HUES48 (cell line): ENCODE results near the gene TRIM17.

Experiments used
- H3K27ac ChIP-seq: one replicate; pipeline ENCODE4 v1.7.0; 2013; ENCODE audit warnings: low read depth, low read length, inconsistent platforms
- H3K27me3 ChIP-seq: 2 replicates; pipeline ENCODE4 v1.6.1; 2013; ENCODE audit warnings: mild to moderate bottlenecking, low read length; ENCODE audit not compliant: control insufficient read depth, insufficient read depth
- H3K36me3 ChIP-seq: 2 replicates; pipeline ENCODE4 v1.6.1; 2013; ENCODE audit warnings: low read length; ENCODE audit not compliant: control insufficient read depth, insufficient read depth
- H3K4me1 ChIP-seq: 2 replicates; pipeline ENCODE4 v1.6.1; 2013; ENCODE audit warnings: mild to moderate bottlenecking, low read length; ENCODE audit not compliant: control insufficient read depth, insufficient read depth
- H3K4me3 ChIP-seq: 2 replicates; pipeline ENCODE4 v1.5.1; 2013; ENCODE audit warnings: mild to moderate bottlenecking, low read depth, low read length
- H3K9ac ChIP-seq: 2 replicates; pipeline ENCODE4 v1.6.1; 2013; ENCODE audit warnings: mild to moderate bottlenecking, low read depth, low read length, moderate library complexity
- H3K9me3 ChIP-seq: 2 replicates; pipeline ENCODE4 v1.6.1; 2013; ENCODE audit warnings: low read length; ENCODE audit not compliant: control insufficient read depth, insufficient read depth

The TRIM17 gene

GRCh38 chr1:228370439-228370940 lies 46.2 kb downstream of the TRIM17 start:
- Histone ChIP-seq H3K36me3 (no peaks in the 10 kb centered on the region), H3K4me1 (no peaks in the 10 kb centered on the region), H3K9me3 (no peaks in the 10 kb centered on the region), H3K27me3 (no peaks in the 10 kb centered on the region), H3K9ac (no peak overlapping the region), H3K4me3 (no peak overlapping the region), H3K27ac (no peak overlapping the region)

GRCh38 chr1:228369608-228370438 lies 46.8 kb downstream of the TRIM17 start:
- Histone ChIP-seq H3K9me3 (no peaks in the 10 kb centered on the region), H3K9ac (no peak overlapping the region), H3K4me1 (no peaks in the 10 kb centered on the region), H3K27ac (no peak overlapping the region), H3K4me3 (no peak overlapping the region), H3K36me3 (no peaks in the 10 kb centered on the region), H3K27me3 (no peaks in the 10 kb centered on the region)

- Histone ChIP-seq H3K27ac (no peak overlapping the region), H3K4me1 (no peaks in the 10 kb centered on the region), H3K27me3 (no peaks in the 10 kb centered on the region), H3K36me3 (no peaks in the 10 kb centered on the region), H3K9me3 (no peaks in the 10 kb centered on the region), H3K4me3 (no peak overlapping the region), H3K9ac (no peak overlapping the region)
Measured at GRCh38 chr1:228368801-228369607, 47.7 kb downstream of the TRIM17 start.

GRCh38 chr1:228367798-228368791 lies 48.6 kb downstream of the TRIM17 start:
- Histone ChIP-seq H3K9me3 (no peaks in the 10 kb centered on the region), H3K27me3 (no peaks in the 10 kb centered on the region), H3K4me3 (no peak overlapping the region), H3K9ac (no peak overlapping the region), H3K27ac (no peak overlapping the region), H3K4me1 (no peaks in the 10 kb centered on the region), H3K36me3 (no peaks in the 10 kb centered on the region)

GRCh38 chr1:228366866-228367741 lies 49.6 kb downstream of the TRIM17 start:
- Histone ChIP-seq H3K4me3 (no peak overlapping the region), H3K4me1 (no peaks in the 10 kb centered on the region)

GRCh38 chr1:228366062-228366865 lies 50.4 kb downstream of the TRIM17 start:
- Histone ChIP-seq H3K4me1 (no peaks in the 10 kb centered on the region), H3K9ac (no peak overlapping the region), H3K4me3 (no peak overlapping the region), H3K36me3 (no peaks in the 10 kb centered on the region), H3K27me3 (no peaks in the 10 kb centered on the region), H3K9me3 (no peaks in the 10 kb centered on the region), H3K27ac (no peak overlapping the region)

More at GRCh38 chr1:228366866-228367741, 49.6 kb downstream of the TRIM17 start:
- Histone ChIP-seq H3K27me3 (no peaks in the 10 kb centered on the region), H3K27ac (no peak overlapping the region), H3K9me3 (no peaks in the 10 kb centered on the region), H3K36me3 (no peaks in the 10 kb centered on the region), H3K9ac (no peak overlapping the region)

GRCh38 chr1:228365271-228366061 lies 51.2 kb downstream of the TRIM17 start:
- H3K4me3 ChIP-seq, result no peak overlapping the region
- no peaks in the 10 kb centered on the region for H3K9me3 ChIP-seq
- H3K36me3 ChIP-seq, result no peaks in the 10 kb centered on the region
- no peak overlapping the region for H3K9ac ChIP-seq
- H3K4me1 ChIP-seq, result no peaks in the 10 kb centered on the region
- no peak overlapping the region for H3K27ac ChIP-seq
- H3K27me3 ChIP-seq, result no peaks in the 10 kb centered on the region

GRCh38 chr1:228364706-228365213 lies 51.9 kb downstream of the TRIM17 start:
- H3K36me3 ChIP-seq, result no peaks in the 10 kb centered on the region
- H3K9ac ChIP-seq, result no peak overlapping the region
- no peak overlapping the region for H3K4me3 ChIP-seq
- H3K27me3 ChIP-seq, result no peaks in the 10 kb centered on the region
- H3K4me1 ChIP-seq, result no peaks in the 10 kb centered on the region
- no peak overlapping the region for H3K27ac ChIP-seq
- H3K9me3 ChIP-seq, result no peaks in the 10 kb centered on the region
